Renal cortical epithelial cell (primary cell): ENCODE measurements around the gene TREML1. TPM values are rescaled to one million over a fixed set of nuclear protein-coding genes. Genes with fewer than 3 reads are reported as not detected.
"Not testable (repeated sequence)": the region's sequence is repeated elsewhere in the genome, so short reads cannot be mapped to it uniquely, and the experiment has no call there.

Experiments
- DNase-seq: peaks from one replicate; pipeline ENCODE4 v3.0.0-alpha.2; 2011; ENCODE audit warnings: low read depth
- total RNA-seq: library from RNA; depleted of rRNA; stranded (reverse); fragments of >200 nt; gene quantifications from 2 replicates; pipeline ENCODE4 v1.2.3, GENCODE V29; 2014

The TREML1 gene, protein sequence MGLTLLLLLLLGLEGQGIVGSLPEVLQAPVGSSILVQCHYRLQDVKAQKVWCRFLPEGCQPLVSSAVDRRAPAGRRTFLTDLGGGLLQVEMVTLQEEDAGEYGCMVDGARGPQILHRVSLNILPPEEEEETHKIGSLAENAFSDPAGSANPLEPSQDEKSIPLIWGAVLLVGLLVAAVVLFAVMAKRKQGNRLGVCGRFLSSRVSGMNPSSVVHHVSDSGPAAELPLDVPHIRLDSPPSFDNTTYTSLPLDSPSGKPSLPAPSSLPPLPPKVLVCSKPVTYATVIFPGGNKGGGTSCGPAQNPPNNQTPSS
- total RNA-seq, result not detected in 2 replicates

DNA sequence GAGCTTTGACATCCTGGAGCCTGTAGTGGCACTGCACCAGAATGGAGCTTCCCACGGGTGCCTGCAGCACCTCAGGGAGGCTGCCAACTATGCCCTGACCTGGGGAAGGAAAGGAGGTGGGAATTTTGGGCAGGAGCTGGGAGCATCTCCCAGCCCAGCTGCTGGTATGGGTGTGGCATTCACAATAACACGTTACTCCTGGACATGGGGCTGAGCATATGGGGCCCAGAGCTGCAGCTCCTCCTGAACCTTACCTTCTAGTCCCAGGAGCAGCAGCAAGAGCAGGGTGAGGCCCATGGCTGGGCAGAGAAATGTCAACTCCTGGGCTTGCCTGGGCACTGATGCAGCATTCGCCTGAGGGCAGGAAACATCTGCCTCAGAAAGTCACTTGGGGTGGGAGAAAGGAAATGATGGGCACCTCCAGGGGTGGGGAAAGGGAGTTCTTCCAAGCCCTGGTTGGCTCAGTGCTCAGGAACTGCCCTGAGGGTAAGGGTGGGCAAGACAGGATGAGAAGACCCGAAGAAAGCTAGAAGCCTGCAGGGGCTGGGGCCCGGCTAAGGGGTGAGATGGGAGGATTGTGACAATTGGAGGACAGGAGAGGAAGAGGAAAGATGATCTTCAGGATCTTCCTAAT is at the start of gene TREML1:
TREML1 (minus strand) TSS at position 356 of the 634 bp plus-strand sequence; CDS start at position 297, 59 bp downstream.
- no peak for DNase-seq

DNA sequence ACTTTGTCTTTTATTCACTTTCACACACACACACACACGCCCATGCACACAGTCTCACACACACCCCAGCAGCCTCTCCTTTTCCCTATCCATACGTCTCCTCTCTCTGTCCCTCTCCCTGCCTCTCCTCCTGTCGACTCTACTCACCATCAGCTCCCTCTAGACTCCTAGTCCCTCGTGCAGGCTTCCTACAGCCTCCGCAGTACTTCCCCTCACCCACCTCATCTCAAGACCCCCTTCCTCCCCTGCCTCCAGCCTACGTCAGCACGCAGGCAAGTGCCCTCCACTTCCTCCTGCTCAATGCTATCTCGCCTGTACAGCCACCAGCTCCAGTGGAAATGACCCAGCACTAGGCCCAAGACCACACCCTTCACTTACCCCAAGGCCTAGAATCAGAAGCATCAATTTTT is 47.6 kb upstream of the TREML1 start:
- no peak for DNase-seq

DNA sequence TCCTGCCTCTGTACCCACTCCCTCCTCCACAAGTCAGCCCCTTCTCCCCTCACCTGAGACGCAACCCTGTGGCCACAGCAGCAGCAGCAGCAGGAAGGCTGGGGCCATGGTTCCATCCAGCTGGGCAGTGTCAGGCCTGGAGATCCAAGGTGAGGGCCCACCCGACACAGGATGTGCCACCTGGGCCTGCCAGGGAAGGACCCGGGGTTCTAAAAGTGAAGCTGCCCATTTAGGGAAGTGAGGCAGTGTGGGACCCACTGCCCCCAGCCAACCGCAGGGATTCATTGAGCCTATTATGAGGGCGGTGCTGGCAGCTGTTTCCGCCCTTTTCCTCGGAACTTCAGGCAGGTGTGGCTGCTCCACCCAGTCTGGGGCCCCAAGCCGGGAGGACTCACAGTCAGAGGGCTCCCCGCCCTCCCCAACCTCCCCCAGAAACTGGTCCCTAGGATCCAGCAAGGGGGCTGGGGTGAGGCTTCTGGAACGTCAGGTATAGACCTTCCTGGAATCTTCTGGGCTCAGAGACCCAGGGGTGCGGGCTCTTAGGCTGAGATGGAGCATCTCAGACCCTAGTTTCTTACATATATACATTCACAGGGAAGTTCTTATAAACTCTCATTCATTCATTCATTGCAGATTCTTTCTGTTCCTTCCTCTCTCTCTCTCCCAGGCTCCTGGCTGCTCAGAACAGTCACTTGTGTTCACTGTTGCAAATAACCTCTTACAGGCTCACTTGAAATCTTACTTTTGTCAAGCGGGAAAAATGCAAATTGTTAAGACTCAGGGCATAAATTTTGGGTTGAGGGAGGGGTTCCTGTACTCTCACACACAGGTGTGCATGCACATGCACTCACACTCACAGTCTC is 47.0 kb upstream of the TREML1 start, which contains the start of gene TREML2:
TREML2 (minus strand) TSS at position 249 of the 863 bp plus-strand sequence; CDS start at position 108, 141 bp downstream.
- DNase-seq, result no peak

DNA sequence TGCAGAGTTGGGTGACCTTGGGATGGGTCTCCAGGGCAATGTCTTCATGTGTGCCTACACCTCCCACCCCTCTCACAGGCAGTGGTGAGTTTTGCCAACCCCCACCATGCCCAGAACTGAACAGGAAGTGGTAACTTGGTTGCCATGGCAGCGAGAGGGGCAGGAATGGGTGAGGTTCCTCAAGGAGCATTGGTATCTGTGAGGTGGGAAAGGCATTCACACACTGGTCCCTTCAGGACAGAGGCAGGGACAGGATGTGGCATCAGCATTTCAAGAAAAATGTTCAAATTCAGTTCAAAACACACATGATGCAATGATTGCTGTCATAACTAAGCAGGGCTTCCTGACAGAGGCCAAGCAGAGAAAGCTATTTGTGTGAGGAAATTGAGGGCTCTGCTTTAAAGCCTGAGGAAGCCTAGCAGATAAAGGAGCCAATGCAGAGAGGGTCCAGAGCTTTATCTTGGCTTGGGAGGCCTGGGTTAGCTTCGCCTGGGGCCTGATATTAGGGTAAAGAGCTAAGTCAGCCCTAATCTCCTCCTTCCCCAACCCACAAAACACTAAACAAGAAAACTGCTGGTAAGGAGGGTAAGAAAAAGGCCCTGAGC is 46.3 kb upstream of the TREML1 start:
- DNase-seq, result peak; percentile 16

DNA sequence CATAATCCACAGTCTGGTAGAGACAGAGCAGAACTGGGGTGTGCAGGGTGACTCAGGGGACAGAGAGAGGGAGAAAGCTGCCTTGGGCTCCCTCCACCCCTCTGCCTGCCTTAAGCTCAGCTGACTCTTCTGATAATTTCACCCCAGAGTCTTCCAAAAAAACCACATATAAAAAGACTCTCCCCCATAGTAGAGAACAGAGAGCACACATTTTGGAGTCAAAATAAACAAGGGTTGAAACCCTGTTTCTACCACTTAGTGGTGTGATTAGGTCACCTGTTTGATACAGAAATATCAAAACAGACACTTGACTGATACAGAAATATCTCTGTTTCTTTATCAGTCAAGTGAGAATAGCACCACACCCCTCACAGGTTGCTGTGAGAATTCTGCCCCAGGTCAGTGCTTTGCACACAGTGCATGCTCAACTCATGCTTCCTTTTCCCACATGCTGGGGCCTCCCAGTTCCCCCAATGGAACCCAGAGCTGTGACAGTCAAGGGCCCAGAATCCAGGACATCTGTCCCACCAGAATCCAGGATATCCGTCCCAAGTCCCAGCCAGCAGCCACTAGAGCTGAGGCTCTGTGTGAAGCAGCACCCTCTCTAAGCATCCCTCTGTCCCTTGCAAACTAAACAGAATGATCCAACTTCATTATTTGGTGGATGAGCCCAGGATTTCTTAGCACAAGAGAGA is 45.6 kb upstream of the TREML1 start:
- no peak for DNase-seq

DNA sequence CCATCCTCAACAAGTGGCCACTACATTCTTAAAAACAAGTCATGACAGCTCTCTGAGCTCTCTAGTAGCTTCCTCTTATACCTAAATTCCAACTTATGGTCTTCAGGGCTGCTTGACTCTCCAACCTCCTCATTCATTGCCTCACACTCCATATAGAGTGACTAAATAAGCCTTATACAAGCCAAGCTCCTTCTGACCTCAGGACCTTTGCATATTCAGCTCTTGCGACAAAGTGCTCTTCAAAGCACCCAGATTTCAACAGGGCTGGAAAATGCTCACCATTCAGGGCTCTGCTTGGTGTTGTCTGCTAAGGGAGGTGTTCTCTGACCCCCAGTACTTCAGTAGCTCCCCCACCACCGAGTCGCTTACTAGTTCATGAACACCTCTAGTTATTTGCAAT is 43.1 kb upstream of the TREML1 start:
- DNase-seq, result no peak

DNA sequence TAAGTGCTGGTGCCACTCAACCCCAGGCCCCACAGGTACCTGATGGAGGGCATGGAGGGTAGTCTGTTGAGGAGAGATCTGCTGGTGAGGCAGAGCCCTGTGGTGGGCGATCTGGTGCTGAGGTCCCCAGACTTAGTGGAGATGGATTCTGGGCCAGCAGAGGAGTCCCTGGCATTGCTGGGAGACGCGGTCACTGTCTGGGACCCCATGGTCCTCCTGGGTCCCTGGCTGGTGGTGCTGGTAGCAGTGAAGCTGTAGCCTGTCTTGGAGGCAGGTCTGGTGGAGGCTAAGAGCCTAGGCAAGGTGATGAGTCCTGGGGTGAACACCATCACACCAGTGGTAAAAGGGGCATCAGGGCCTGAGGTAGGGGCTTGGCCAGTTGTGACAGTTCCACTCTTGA is 40.2 kb upstream of the TREML1 start:
- no peak for DNase-seq

DNA sequence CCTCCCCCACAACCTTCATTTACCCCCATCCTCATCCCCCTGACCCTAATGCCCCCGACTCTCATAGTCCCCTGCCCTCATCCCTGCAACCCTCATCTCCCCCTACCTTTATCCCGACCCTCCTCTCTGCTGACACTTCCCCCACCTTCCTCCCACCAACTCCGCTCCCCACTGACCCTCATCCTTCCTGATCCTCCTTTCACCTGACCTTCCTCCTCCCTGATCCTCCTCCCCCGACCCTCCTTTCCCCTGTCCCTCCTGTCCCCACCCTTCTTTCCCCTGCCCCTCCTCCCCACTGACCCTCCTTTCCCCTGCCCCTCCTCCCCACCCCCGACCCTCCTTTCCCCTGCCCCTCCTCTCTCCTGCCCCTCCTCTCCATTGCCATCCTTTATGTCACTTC is 39.7 kb upstream of the TREML1 start:
- DNase-seq, result no peak

DNA sequence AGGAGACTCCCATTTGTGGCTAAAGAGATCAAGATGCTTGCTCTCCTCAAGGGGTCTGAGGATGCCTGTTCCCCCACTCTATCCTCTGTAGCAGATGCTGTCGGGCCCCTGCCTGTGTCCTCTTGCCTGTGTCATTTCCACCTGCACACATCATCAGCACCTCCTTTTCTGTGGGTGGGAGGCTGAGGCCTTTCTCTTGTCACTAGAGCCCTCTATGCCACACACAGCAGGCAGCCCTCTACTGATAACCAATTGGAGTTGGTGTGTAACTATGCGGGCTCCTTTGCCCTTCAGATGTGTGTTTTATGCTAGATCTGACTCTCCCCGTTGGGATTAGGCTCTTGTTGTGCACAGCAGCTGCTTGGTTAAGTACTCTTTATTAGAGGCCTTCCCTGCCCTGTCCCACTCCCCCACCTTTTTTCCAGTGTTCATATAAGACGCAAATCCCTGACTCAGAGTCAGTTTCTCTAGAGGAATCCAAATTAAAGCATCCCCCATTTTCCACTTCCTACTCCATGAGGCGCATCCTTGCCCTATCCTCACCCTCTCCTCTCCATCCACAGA is 39.1 kb upstream of the TREML1 start:
- no peak for DNase-seq

DNA sequence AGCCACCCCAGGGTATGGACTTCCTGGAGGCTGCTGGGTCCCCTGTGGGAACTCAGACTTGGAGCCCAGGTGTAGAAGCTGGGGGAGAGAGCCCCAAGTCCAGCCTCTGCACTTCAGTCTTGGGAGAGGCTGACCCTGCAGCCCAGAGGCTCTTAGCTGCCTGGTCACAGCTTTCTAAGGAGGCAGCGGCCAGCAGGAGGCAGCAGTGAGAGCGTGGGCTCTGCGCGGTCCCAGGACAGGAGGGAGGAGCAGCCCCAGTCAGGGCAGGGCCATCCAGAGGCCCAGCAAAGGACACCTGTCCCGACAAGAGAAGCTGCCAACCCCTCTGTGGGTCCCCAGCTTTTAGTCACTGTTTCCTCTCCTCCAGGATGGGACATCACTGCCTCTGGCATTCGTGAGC is 37.4 kb upstream of the TREML1 start:
- DNase-seq, result no peak

DNA sequence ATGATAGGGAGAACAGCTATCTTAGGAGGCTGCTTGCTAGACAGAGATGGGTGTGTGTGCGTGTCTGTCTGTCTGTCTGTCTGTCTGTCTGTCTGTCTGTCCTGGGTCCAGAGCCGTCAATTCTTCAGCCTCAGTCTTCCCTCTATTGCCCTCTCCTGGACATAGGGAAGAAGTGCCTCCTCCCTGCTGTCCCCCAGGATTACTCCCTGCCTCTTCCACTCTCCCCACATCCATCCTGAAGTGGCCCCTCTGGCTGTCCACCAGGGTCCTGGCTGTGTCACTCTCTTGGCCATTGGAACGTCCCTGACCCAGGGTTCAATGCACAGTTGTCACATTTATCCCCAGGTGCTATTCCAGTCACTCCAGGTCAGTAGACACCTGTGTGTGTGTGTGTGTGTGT is 36.6 kb upstream of the TREML1 start:
- no peak for DNase-seq

DNA sequence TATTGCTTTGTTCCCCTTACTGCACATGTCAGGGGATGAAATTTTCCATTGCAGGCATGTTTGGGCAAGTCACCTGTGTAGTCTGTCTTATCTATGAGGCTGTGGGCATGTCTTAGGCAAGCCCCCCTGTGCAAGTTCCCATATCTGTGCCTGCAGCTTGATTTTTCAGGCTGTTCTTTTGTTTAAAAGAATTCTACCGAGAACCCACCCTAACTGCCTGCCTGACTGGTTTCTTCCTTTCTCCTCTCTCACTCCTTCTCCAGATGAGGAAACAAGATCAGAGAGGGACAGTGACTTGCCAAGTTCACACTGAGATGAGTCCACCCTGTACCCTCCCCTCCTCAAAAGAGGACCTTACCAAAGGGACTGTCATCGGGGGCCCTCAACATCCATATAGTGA is 35.8 kb upstream of the TREML1 start:
- no peak for DNase-seq

DNA sequence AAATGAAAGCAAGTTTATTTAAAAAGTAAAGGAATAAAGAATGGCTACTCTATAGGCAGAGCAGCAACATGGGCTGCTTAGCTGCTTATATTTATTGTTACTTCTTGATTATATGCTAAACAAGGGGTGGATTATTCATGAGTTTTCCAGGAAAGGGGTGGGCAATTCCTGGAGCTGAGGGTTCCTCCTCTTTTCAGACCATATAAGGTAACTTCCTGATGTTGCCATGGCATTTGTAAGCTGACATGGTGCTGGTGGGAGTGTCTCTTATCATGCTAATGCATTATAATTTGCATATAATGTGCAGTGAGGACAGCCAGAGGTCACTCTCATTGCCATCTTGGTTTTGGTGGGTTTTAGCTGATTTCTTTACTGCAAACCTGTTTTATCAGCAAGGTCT is 34.9 kb upstream of the TREML1 start:
- not testable (repeated sequence) for DNase-seq

DNA sequence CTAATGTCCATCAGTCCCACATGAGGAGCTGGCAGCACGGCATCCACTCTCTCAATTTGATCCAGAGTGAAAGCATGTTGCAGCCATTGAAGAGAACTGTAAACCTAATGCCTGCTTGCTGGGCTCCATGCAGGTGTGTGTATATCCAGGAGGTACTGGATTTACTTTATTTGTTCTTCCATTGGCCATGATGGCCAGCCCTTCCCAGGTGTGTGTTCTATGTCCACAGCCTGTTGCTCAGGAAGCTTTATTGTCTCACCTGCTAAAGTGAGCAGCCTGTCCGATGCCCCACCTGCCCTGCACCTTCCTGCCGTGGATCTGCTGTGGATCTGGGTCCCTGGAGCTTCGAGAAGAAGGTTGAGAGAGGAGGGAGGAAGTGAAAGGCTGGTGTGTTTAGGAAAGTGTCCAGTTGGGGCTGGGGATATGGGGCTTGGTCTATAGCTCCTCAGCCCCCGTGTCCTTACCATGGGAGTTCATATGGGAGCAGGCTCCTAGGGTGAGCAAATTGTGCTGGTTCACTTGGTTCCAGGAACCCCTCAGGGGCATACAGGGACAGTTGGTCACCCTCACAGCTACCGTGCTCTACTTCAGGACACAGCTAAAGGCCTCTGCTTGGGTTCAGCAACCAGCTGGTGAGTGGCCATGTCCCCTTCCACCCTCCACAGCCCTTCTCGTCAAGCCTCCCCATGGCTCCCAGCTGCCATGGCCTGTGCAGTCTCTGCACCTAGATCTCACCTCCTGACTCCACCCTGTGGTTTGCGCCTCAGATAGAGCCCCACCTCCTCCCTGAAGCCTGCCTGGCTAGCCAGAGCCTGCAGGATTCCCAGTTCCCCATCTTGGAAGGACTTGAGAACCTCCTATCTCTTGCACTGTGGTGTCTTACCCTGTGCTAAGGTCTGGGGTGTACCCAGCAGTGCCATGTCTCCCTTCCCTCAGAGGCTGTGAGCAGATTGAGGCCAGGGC is 34.1 kb upstream of the TREML1 start:
- DNase-seq, result no peak

DNA sequence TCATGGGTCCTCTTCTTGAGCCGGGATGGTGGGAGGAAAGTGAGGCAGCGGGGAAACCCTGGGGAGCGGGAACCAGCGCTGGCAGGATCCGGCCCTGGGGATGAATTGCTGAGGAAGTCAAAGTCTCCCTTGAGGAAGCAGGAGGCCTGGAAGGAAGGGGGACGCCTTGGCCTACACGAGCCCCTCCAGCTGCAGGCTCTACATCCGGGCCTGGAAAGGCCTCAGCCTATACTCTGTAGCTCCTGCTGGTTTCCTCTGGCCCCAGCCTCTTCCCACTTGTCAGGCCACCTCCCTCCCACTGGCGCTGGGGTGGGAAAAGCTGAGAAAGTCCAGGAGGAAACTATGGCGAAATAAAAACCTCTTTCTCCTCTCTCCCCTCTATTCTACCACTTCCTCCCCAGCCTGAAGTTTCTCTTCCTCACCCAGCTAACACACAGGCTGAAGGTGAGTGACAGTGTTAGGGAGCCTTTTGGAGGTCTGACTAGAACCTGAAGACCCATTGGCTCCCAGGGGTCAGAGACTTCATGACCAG is 31.9 kb upstream of the TREML1 start:
- DNase-seq, result no peak

DNA sequence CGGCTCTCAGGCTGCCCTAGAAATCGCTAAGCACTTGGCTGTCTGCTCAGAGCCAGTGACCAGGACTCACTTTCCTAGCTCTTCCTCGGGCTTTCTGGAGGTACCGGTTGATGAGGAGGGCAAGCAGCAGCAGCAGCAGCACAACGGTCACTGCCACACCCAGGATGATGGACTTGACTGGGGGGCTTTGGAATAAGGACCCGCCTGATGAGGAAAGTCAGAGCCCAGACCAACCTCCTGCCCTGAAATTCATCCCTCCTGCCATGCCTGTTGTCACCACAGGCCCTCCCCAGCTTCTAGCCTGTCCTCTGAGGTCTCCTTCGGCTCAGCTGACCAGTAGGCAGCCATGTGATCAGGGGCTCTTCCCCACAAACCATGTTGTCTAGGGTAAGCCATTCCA is 30.6 kb upstream of the TREML1 start:
- no peak for DNase-seq

DNA sequence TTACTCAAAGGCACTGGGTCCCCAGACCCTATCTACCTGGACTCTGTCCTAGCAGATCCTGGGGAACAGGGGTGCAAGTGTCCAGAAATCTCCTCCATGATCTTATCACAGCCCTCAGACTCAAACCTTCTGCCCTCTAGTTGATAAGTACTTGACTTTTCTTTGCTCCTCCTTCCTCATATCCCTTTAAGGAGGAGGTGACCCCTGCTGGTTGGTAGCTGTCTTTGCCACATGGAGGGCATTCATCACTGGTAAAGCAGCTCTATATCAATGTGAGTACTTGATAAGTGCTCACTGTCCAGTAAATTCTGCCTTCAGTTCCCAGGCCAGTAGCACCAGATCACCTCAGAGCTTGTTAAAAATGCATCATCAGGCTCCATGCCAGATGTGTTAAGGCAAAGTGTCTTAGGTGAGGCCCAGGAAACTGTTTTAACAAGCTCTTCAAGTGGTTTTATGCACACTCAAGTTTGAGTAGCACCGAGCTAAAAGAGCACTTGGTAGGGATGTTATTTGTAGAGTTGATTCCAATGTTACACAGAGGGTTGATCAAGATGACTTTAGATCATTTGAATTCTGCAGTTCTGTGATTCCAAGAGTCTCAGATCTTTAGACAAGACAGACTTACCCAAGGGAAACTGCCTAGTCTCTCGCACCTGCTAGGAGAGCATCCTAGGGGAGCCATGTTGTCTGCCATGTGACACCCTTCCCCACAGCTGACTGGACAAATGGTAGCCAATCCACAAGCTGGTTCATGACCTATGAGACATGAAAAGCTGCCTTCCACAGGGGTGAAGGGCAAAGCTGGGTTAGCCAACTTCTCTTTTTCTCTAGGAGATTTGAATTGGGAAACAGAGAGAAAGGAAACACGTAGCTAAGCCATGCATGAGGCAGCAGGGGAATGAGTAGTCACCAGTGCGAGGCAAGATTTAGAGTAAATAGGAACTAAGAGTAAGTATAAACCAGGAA is 28.2 kb upstream of the TREML1 start:
- peak; percentile 65 for DNase-seq

DNA sequence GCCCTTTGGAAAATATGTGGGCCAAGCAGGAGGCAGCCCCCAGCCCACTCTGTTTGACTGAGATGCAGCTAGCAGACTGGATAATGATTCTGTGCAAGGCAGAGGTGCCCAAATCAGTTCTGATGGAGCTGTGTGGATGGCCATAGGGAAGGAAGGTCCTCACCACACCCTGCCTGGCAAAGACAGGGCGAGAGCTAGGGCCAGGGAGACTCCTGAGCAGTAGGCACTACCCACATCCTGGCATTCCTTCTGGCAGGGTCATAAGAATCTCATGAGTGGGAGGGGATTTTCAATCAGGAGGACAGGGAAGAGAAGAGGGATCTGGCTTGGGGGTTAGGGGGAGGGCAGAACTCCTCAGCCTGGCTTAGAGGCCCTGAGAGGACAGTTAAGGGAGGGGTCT is 27.4 kb upstream of the TREML1 start:
- DNase-seq, result peak; percentile 11

DNA sequence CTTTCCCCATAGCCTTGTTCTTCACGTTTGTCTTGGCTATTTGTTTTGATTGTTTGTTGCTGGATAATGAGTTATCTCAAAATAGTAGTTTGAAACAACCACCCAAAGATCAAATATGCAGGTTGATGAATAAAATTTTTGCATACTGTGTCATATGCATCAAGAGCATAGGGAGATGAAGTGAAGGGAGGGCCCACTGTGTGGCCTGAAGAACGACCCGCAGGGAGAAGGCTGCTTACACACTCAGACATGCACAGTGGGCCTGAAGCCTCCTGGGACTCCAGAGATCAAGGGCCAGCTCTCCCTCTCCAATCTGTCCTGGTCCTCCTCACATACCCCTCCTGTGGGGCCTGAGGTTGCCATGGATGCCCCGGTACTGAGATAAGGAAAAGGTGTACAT is 25.0 kb upstream of the TREML1 start:
- DNase-seq, result no peak
